Measurements from ENCODE around the gene PPP4C. TPM values are rescaled to one million over a fixed set of nuclear protein-coding genes. Genes with fewer than 3 reads are reported as not detected.

The PPP4C gene
- total and polyA plus RNA-seq, 5 donors = 31.3 to 51.8 (median 36.7) TPM

Other genes starting within 250 kb of the PPP4C start
- gene CDIPT, start 212.8 kb upstream of the PPP4C start, total RNA-seq = 100 to 1,000 TPM in 2 of 4 donors, 10 to 100 TPM in 2; 86.7 to 109 (median 99.1) TPM
- gene CDIPT, start 212.8 kb upstream of the PPP4C start, polyA plus RNA-seq = 106 TPM
- 1 to 10 TPM; 1.5 to 3.6 (median 2.1) TPM for gene SEZ6L2, start 176.4 kb upstream of the PPP4C start, total RNA-seq
- 0.36 TPM for gene SEZ6L2, start 176.4 kb upstream of the PPP4C start, polyA plus RNA-seq
- under 1 TPM in 3 of 4 donors, not detected in 1; 0.24 to 0.50 (median 0.28) TPM for gene ASPHD1, start 175.5 kb upstream of the PPP4C start, total RNA-seq
- 0.14 TPM for gene ASPHD1, start 175.5 kb upstream of the PPP4C start, polyA plus RNA-seq
- 10 to 100 TPM in 2 of 4 donors, 1 to 10 TPM in 2; 7.3 to 12.8 (median 9.2) TPM for gene KCTD13, start 149.8 kb upstream of the PPP4C start, total RNA-seq
- gene KCTD13, start 149.8 kb upstream of the PPP4C start, polyA plus RNA-seq = 7.1 TPM
- 10 to 100 TPM; 79.7 to 90.4 (median 82.1) TPM for gene TMEM219, start 113.9 kb upstream of the PPP4C start, total RNA-seq
- gene TMEM219, start 113.9 kb upstream of the PPP4C start, polyA plus RNA-seq = 97.4 TPM
- gene TAOK2, start 102.1 kb upstream of the PPP4C start, total RNA-seq = 10 to 100 TPM; 37.2 to 40.1 (median 39.4) TPM
- gene TAOK2, start 102.1 kb upstream of the PPP4C start, polyA plus RNA-seq = 38.3 TPM
- 10 to 100 TPM; 11.6 to 21.7 (median 17.5) TPM for gene HIRIP3, start 80.4 kb upstream of the PPP4C start, total RNA-seq
- gene HIRIP3, start 80.4 kb upstream of the PPP4C start, polyA plus RNA-seq = 19.1 TPM
- gene INO80E, start 79.8 kb upstream of the PPP4C start, total RNA-seq = 10 to 100 TPM; 32.7 to 44.6 (median 37.1) TPM
- 59.1 TPM for gene INO80E, start 79.8 kb upstream of the PPP4C start, polyA plus RNA-seq
- gene DOC2A, start 65.0 kb upstream of the PPP4C start, total RNA-seq = under 1 TPM; 0.40 to 0.59 (median 0.47) TPM
- 0.77 TPM for gene DOC2A, start 65.0 kb upstream of the PPP4C start, polyA plus RNA-seq
- not detected for gene C16orf92, start 52.8 kb upstream of the PPP4C start, total RNA-seq
- not detected for gene C16orf92, start 52.8 kb upstream of the PPP4C start, polyA plus RNA-seq
- gene TLCD3B, start 44.7 kb upstream of the PPP4C start, total RNA-seq = not detected
- not detected for gene TLCD3B, start 44.7 kb upstream of the PPP4C start, polyA plus RNA-seq
- 1,000 to 10,000 TPM; 2,625 to 3,581 (median 3,363) TPM for gene ALDOA, start 10.2 kb upstream of the PPP4C start, total RNA-seq
- 3,115 TPM for gene ALDOA, start 10.2 kb upstream of the PPP4C start, polyA plus RNA-seq
- gene TBX6, start 15.9 kb downstream of the PPP4C start, total RNA-seq = 1 to 10 TPM in 2 of 4 donors, under 1 TPM in 2; 0.67 to 1.2 (median 1.0) TPM
- 0.93 TPM for gene TBX6, start 15.9 kb downstream of the PPP4C start, polyA plus RNA-seq
- 10 to 100 TPM; 54.4 to 79.2 (median 71.2) TPM for gene YPEL3, start 20.2 kb downstream of the PPP4C start, total RNA-seq
- gene YPEL3, start 20.2 kb downstream of the PPP4C start, polyA plus RNA-seq = 118 TPM
- 1 to 10 TPM; 1.3 to 3.7 (median 3.2) TPM for gene GDPD3, start 37.5 kb downstream of the PPP4C start, total RNA-seq
- 2.6 TPM for gene GDPD3, start 37.5 kb downstream of the PPP4C start, polyA plus RNA-seq
- gene MAPK3, start 47.2 kb downstream of the PPP4C start, total RNA-seq = 10 to 100 TPM; 55.9 to 67.8 (median 64.3) TPM
- gene MAPK3, start 47.2 kb downstream of the PPP4C start, polyA plus RNA-seq = 78.1 TPM
- 10 to 100 TPM; 10.3 to 22.4 (median 14.6) TPM for gene CORO1A, start 107.6 kb downstream of the PPP4C start, total RNA-seq
- gene CORO1A, start 107.6 kb downstream of the PPP4C start, polyA plus RNA-seq = 7.3 TPM
- 10 to 100 TPM; 75.2 to 89.6 (median 84.6) TPM for gene BOLA2B, start 117.7 kb downstream of the PPP4C start, total RNA-seq
- 184 TPM for gene BOLA2B, start 117.7 kb downstream of the PPP4C start, polyA plus RNA-seq
- 10 to 100 TPM in 2 of 4 donors, 1 to 10 TPM in 2; 8.9 to 20.8 (median 13.9) TPM for gene SLX1A, start 117.9 kb downstream of the PPP4C start, total RNA-seq
- 24.6 TPM for gene SLX1A, start 117.9 kb downstream of the PPP4C start, polyA plus RNA-seq
- 10 to 100 TPM in 3 of 4 donors, 1 to 10 TPM in 1; 9.6 to 14.0 (median 10.8) TPM for gene SULT1A3, start 123.3 kb downstream of the PPP4C start, total RNA-seq
- gene SULT1A3, start 123.3 kb downstream of the PPP4C start, polyA plus RNA-seq = 10.0 TPM
- gene NPIPB13, start 172.5 kb downstream of the PPP4C start, total RNA-seq = 1 to 10 TPM; 3.1 to 5.3 (median 4.3) TPM
- gene NPIPB13, start 172.5 kb downstream of the PPP4C start, polyA plus RNA-seq = 2.0 TPM

Measured in right cardiac atrium (tissue), 5 donors.